Panc1 (cell line): ENCODE measurements around the gene C1orf210. TPM values are rescaled to one million over a fixed set of nuclear protein-coding genes. Genes with fewer than 3 reads are reported as not detected.

Source experiments
- ATAC-seq: fragments of 200-7000 bp; cut with Tn5 transposase; 2 replicates; pipeline ENCODE4 v1.9.1; 2020; ENCODE audit warnings: mild to moderate bottlenecking, moderate library complexity
- BruUV-seq: library from RNA; stranded (reverse); fragments of 400-500 nt; replicated peaks from 2 replicates; lab custom pipeline; 2021; lab: Mats Ljungman, UMichigan
- CTCF ChIA-PET: fragments of 300-600 bp; sonication (Branson Sonifier 250); formaldehyde crosslinking; loops from one replicate; lab custom pipeline; 2022; ENCODE audit warnings: antibody characterized with exemption; lab: Charles Lee
- POLR2A ChIA-PET: fragments of 300-600 bp; sonication (Branson Sonifier 250); formaldehyde crosslinking; loops from one replicate; lab custom pipeline; 2022; ENCODE audit warnings: antibody characterized with exemption; lab: Charles Lee
- DNase-seq: peaks from one replicate; pipeline ENCODE4 v3.0.0-alpha.2; 2010; ENCODE audit warnings: low read depth, low spot score
- H3K27ac ChIP-seq: 2 replicates; pipeline ENCODE4 v1.5.1; 2011; ENCODE audit warnings: mild to moderate bottlenecking, low read length, inconsistent platforms
- H3K27me3 ChIP-seq: fragments of 200-500 bp; sonication (Bioruptor generic); 2 replicates; pipeline ENCODE4 v1.6.0; 2014; ENCODE audit warnings: low read length, inconsistent platforms; ENCODE audit not compliant: control insufficient read depth, insufficient read depth
- H3K36me3 ChIP-seq: fragments of 200-500 bp; sonication (Bioruptor generic); 2 replicates; pipeline ENCODE4 v1.5.1; 2014; ENCODE audit warnings: inconsistent platforms, mild to moderate bottlenecking, low read length, moderate library complexity; ENCODE audit not compliant: control insufficient read depth, insufficient read depth
- H3K4me1 ChIP-seq: 2 replicates; pipeline ENCODE4 v1.5.1; 2011; ENCODE audit warnings: inconsistent platforms, mild to moderate bottlenecking, low read length, moderate library complexity; ENCODE audit not compliant: control insufficient read depth, insufficient read depth
- H3K4me3 ChIP-seq, 2 experiments: 2 replicates each; pipeline ENCODE4 v1.5.1; 2011 to 2012; ENCODE audit warnings: low read depth in 2 of 2, low read length in 2 of 2, mild to moderate bottlenecking in 2 of 2, inconsistent platforms in 1 of 2, moderate library complexity in 1 of 2
- H3K9me3 ChIP-seq: fragments of 200-500 bp; sonication (Bioruptor generic); 2 replicates; pipeline ENCODE4 v1.5.1; 2014; ENCODE audit warnings: low read depth, mild to moderate bottlenecking, inconsistent platforms, low read length, moderate library complexity; ENCODE audit not compliant: control insufficient read depth, insufficient read depth
- CTCF ChIP-seq: fragments of 450-650 bp; IDR thresholded peaks from 2 replicates; pipeline ENCODE4 v1.5.1; 2017; ENCODE audit warnings: mild to moderate bottlenecking
- POLR2AphosphoS5 ChIP-seq: IDR thresholded peaks from 2 replicates; pipeline ENCODE4 v1.6.1; 2012; ENCODE audit warnings: mild to moderate bottlenecking, low read depth, low read length, moderate library complexity
- REST ChIP-seq, 2 experiments: IDR thresholded peaks; 2 replicates each; pipeline ENCODE4 v1.6.1; 2011 to 2012; ENCODE audit warnings: low read depth in 2 of 2, control low read depth in 1 of 2, low read length in 1 of 2, mild to moderate bottlenecking in 1 of 2, moderate library complexity in 1 of 2; ENCODE audit not compliant: insufficient read depth in 1 of 2
- SIN3A ChIP-seq: IDR thresholded peaks from 2 replicates; pipeline ENCODE4 v1.6.1; 2012; ENCODE audit warnings: low read depth, mild to moderate bottlenecking, low read length, moderate library complexity, borderline replicate concordance; ENCODE audit not compliant: insufficient read depth
- TCF7L2 ChIP-seq: IDR thresholded peaks from 2 replicates; pipeline ENCODE4 v1.6.1; 2011; ENCODE audit warnings: mild to moderate bottlenecking, low read depth, low read length, inconsistent platforms
- in situ Hi-C: cut with HindIII; loops from 2 replicates; pipeline ENCODE4 v1.10.0; 2016; ENCODE audit warnings: low sequenced_read_pairs, low pct_unique_long_range_greater_than_20kb
- intact Hi-C: fragments of 100-400 bp; cut with micrococcal nuclease; formaldehyde crosslinking; loops from one replicate; pipeline ENCODE4 v1.10.0; 2022; ENCODE audit not compliant: unreplicated experiment
- total RNA-seq: library from RNA; stranded (reverse); gene quantifications from one replicate; pipeline ENCODE4 v1.2.1, GENCODE V29; 2021; ENCODE audit not compliant: unreplicated experiment

C1orf210 gene
- total RNA-seq, 1 experiment from 2014 or later: not detected

GRCh38 chr1:43314233-43314632, 28.9 kb upstream of the C1orf210 start:
- no TSS peak for BruUV-seq
- in situ Hi-C loops: no loop called here
- Histone ChIP-seq H3K4me1 (no peaks in the 10 kb centered on the region), H3K27me3 (no peaks in the 10 kb centered on the region), H3K9me3 (no peaks in the 10 kb centered on the region), H3K36me3 (no peaks in the 10 kb centered on the region), H3K4me3 (no peak overlapping the region), H3K27ac (no peak overlapping the region)
- CTCF ChIA-PET: no interaction called here
- TF ChIP-seq SIN3A: no peak
- TF ChIP-seq REST (IDR thresholded peaks at IDR 0.05; ENCODE audit: insufficient read depth in 1 of 2, low read depth in 2 of 2, low read length in 1 of 2): no peak
- no peak for TF ChIP-seq POLR2AphosphoS5
- TF ChIP-seq TCF7L2: no peak
- TF ChIP-seq CTCF: no peak
- intact Hi-C loops: no loop called here
- DNase-seq (no peak), ATAC-seq (no peak)
- POLR2A ChIA-PET: no interaction called here

- no peaks in the 10 kb centered on the region for H3K36me3 ChIP-seq
- BruUV-seq: no TSS peak
- H3K27me3 ChIP-seq: no peaks in the 10 kb centered on the region
- no peak overlapping the region for H3K4me3 ChIP-seq
- CTCF ChIA-PET: no interaction called here
- TF ChIP-seq CTCF (no peak), POLR2AphosphoS5 (no peak), REST (IDR thresholded peaks at IDR 0.05; ENCODE audit: insufficient read depth in 1 of 2, low read depth in 2 of 2, low read length in 1 of 2) (no peak), TCF7L2 (no peak), SIN3A (no peak)
- DNase-seq: no peak
- H3K27ac ChIP-seq: no peak overlapping the region
- in situ Hi-C loops (no loop called here), intact Hi-C loops (no loop called here)
- POLR2A ChIA-PET: no interaction called here
- no peak for ATAC-seq
- no peaks in the 10 kb centered on the region for H3K4me1 ChIP-seq
- H3K9me3 ChIP-seq: no peaks in the 10 kb centered on the region
Measured at GRCh38 chr1:43313771-43314170, 28.4 kb upstream of the C1orf210 start.
